ENCODE data around the gene IL15RA.
"Not testable (repeated sequence)": the region's sequence is repeated elsewhere in the genome, so short reads cannot be mapped to it uniquely, and the experiment has no call there.

The IL15RA gene

GRCh38 chr10:6005856-6006395, 28.6 kb upstream of the IL15RA start:
- no peak for DNase-seq

GRCh38 chr10:6005161-6005804, 27.9 kb upstream of the IL15RA start:
- not testable (repeated sequence) for DNase-seq

GRCh38 chr10:6002809-6003510, 25.6 kb upstream of the IL15RA start:
- DNase-seq, result no peak

GRCh38 chr10:5999440-6000165, 22.3 kb upstream of the IL15RA start:
- DNase-seq, result no peak

GRCh38 chr10:5996696-5997095, 19.4 kb upstream of the IL15RA start:
- DNase-seq, result no peak

GRCh38 chr10:5992398-5992797, 15.1 kb upstream of the IL15RA start:
- no peak for DNase-seq

- DNase-seq, result no peak
Observed at GRCh38 chr10:5991708-5992107, 14.4 kb upstream of the IL15RA start.

GRCh38 chr10:5989756-5990155, 12.4 kb upstream of the IL15RA start:
- DNase-seq, result no peak

GRCh38 chr10:5988336-5988920, 11.1 kb upstream of the IL15RA start:
- no peak for DNase-seq

- DNase-seq, result no peak
Observed at GRCh38 chr10:5987747-5988146, 10.4 kb upstream of the IL15RA start.

- DNase-seq, result no peak
Observed at GRCh38 chr10:5985029-5985428, 7.7 kb upstream of the IL15RA start.

- no peak for DNase-seq
Observed at GRCh38 chr10:5983774-5984173, 6.4 kb upstream of the IL15RA start.

GRCh38 chr10:5981529-5981928, 4.2 kb upstream of the IL15RA start:
- no peak for DNase-seq

GRCh38 chr10:5978230-5978489, 817 bp upstream of the IL15RA start:
- no peak for DNase-seq

- DNase-seq, result no peak
Observed at GRCh38 chr10:5976512-5977470, 552 bp downstream of the IL15RA start.

GRCh38 chr10:5975641-5976473, 1.5 kb downstream of the IL15RA start:
- DNase-seq, result no peak

- DNase-seq, result no peak
Observed at GRCh38 chr10:5973069-5973468, 4.3 kb downstream of the IL15RA start.

GRCh38 chr10:5971886-5972285, 5.5 kb downstream of the IL15RA start:
- DNase-seq, result no peak

GRCh38 chr10:5971315-5971832, 6.0 kb downstream of the IL15RA start:
- no peak for DNase-seq

GRCh38 chr10:5970527-5970926, 6.8 kb downstream of the IL15RA start:
- no peak for DNase-seq

GRCh38 chr10:5970066-5970465, 7.3 kb downstream of the IL15RA start:
- DNase-seq, result no peak

Data from NCI-H2029 (cell line).